ENCODE data around the gene PM20D1.

DNA sequence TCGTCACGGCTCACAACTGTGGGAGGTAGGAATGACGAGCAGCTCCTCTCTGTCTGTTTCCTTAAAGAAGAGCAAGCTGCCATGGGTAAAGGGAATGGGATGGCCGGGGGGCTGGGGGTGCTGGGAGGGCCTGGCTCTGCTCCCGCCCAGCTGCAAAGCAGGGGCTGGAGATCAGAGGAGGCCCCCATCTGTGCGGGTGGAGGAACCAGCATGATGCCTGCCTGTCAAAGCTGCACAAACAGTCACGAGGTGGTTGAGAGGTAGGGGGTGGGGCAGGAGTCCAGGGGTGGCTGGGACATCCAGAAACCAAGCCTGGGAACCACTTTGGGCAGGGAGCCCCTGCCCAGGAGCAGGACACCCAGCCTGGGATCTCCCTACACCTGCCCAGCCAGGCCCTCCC lies 49.5 kb downstream of the PM20D1 start:
- no peak for TF ChIP-seq RUNX3 (IDR thresholded peaks at IDR 0.05; ENCODE audit: low read length)
- no peak for TF ChIP-seq POLR2AphosphoS2 (IDR thresholded peaks at IDR 0.05; ENCODE audit: low read depth, low read length)
- no peak for TF ChIP-seq POLR2AphosphoS5 (IDR thresholded peaks at IDR 0.05; ENCODE audit: low read length)
- TF ChIP-seq JUNB (IDR thresholded peaks at IDR 0.05), result no peak
- TF ChIP-seq, protein P1, sequence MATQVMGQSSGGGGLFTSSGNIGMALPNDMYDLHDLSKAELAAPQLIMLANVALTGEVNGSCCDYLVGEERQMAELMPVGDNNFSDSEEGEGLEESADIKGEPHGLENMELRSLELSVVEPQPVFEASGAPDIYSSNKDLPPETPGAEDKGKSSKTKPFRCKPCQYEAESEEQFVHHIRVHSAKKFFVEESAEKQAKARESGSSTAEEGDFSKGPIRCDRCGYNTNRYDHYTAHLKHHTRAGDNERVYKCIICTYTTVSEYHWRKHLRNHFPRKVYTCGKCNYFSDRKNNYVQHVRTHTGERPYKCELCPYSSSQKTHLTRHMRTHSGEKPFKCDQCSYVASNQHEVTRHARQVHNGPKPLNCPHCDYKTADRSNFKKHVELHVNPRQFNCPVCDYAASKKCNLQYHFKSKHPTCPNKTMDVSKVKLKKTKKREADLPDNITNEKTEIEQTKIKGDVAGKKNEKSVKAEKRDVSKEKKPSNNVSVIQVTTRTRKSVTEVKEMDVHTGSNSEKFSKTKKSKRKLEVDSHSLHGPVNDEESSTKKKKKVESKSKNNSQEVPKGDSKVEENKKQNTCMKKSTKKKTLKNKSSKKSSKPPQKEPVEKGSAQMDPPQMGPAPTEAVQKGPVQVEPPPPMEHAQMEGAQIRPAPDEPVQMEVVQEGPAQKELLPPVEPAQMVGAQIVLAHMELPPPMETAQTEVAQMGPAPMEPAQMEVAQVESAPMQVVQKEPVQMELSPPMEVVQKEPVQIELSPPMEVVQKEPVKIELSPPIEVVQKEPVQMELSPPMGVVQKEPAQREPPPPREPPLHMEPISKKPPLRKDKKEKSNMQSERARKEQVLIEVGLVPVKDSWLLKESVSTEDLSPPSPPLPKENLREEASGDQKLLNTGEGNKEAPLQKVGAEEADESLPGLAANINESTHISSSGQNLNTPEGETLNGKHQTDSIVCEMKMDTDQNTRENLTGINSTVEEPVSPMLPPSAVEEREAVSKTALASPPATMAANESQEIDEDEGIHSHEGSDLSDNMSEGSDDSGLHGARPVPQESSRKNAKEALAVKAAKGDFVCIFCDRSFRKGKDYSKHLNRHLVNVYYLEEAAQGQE (IDR thresholded peaks at IDR 0.05; ENCODE audit: low read depth, low read length), result no peak
- TF ChIP-seq, protein P2, sequence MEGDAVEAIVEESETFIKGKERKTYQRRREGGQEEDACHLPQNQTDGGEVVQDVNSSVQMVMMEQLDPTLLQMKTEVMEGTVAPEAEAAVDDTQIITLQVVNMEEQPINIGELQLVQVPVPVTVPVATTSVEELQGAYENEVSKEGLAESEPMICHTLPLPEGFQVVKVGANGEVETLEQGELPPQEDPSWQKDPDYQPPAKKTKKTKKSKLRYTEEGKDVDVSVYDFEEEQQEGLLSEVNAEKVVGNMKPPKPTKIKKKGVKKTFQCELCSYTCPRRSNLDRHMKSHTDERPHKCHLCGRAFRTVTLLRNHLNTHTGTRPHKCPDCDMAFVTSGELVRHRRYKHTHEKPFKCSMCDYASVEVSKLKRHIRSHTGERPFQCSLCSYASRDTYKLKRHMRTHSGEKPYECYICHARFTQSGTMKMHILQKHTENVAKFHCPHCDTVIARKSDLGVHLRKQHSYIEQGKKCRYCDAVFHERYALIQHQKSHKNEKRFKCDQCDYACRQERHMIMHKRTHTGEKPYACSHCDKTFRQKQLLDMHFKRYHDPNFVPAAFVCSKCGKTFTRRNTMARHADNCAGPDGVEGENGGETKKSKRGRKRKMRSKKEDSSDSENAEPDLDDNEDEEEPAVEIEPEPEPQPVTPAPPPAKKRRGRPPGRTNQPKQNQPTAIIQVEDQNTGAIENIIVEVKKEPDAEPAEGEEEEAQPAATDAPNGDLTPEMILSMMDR (IDR thresholded peaks at IDR 0.05 in 2 of 3, conservative IDR thresholded peaks at IDR 0.05 in 1 of 3; ENCODE audit: control insufficient read depth in 2 of 3, extremely low read depth in 1 of 3, insufficient read depth in 1 of 3, low read depth in 3 of 3, low read length in 3 of 3), result no peak
- no peak for TF ChIP-seq ETV6 (conservative IDR thresholded peaks at IDR 0.05 in 1 of 2, IDR thresholded peaks at IDR 0.05 in 1 of 2; ENCODE audit: borderline replicate concordance in 1 of 2, low read depth in 1 of 2)
- TF ChIP-seq, protein P3, sequence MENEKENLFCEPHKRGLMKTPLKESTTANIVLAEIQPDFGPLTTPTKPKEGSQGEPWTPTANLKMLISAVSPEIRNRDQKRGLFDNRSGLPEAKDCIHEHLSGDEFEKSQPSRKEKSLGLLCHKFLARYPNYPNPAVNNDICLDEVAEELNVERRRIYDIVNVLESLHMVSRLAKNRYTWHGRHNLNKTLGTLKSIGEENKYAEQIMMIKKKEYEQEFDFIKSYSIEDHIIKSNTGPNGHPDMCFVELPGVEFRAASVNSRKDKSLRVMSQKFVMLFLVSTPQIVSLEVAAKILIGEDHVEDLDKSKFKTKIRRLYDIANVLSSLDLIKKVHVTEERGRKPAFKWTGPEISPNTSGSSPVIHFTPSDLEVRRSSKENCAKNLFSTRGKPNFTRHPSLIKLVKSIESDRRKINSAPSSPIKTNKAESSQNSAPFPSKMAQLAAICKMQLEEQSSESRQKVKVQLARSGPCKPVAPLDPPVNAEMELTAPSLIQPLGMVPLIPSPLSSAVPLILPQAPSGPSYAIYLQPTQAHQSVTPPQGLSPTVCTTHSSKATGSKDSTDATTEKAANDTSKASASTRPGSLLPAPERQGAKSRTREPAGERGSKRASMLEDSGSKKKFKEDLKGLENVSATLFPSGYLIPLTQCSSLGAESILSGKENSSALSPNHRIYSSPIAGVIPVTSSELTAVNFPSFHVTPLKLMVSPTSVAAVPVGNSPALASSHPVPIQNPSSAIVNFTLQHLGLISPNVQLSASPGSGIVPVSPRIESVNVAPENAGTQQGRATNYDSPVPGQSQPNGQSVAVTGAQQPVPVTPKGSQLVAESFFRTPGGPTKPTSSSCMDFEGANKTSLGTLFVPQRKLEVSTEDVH (IDR thresholded peaks at IDR 0.05; ENCODE audit: low read depth, partially characterized antibody), result no peak
- TF ChIP-seq NR2C2 (IDR thresholded peaks at IDR 0.05; ENCODE audit: borderline replicate concordance, control insufficient read depth, insufficient read length, low read depth), result no peak
- TF ChIP-seq KDM1A (IDR thresholded peaks at IDR 0.05; ENCODE audit: borderline replicate concordance), result no peak
- TF ChIP-seq ZSCAN29 (IDR thresholded peaks at IDR 0.05), result no peak
- TF ChIP-seq RFX5 (IDR thresholded peaks at IDR 0.05; ENCODE audit: low read depth, low read length), result no peak
- TF ChIP-seq, protein P4, sequence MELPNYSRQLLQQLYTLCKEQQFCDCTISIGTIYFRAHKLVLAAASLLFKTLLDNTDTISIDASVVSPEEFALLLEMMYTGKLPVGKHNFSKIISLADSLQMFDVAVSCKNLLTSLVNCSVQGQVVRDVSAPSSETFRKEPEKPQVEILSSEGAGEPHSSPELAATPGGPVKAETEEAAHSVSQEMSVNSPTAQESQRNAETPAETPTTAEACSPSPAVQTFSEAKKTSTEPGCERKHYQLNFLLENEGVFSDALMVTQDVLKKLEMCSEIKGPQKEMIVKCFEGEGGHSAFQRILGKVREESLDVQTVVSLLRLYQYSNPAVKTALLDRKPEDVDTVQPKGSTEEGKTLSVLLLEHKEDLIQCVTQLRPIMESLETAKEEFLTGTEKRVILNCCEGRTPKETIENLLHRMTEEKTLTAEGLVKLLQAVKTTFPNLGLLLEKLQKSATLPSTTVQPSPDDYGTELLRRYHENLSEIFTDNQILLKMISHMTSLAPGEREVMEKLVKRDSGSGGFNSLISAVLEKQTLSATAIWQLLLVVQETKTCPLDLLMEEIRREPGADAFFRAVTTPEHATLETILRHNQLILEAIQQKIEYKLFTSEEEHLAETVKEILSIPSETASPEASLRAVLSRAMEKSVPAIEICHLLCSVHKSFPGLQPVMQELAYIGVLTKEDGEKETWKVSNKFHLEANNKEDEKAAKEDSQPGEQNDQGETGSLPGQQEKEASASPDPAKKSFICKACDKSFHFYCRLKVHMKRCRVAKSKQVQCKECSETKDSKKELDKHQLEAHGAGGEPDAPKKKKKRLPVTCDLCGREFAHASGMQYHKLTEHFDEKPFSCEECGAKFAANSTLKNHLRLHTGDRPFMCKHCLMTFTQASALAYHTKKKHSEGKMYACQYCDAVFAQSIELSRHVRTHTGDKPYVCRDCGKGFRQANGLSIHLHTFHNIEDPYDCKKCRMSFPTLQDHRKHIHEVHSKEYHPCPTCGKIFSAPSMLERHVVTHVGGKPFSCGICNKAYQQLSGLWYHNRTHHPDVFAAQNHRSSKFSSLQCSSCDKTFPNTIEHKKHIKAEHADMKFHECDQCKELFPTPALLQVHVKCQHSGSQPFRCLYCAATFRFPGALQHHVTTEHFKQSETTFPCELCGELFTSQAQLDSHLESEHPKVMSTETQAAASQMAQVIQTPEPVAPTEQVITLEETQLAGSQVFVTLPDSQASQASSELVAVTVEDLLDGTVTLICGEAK (IDR thresholded peaks at IDR 0.05; ENCODE audit: borderline replicate concordance), result no peak
